ENCODE results near the gene USP24.

Gene USP24

DNA sequence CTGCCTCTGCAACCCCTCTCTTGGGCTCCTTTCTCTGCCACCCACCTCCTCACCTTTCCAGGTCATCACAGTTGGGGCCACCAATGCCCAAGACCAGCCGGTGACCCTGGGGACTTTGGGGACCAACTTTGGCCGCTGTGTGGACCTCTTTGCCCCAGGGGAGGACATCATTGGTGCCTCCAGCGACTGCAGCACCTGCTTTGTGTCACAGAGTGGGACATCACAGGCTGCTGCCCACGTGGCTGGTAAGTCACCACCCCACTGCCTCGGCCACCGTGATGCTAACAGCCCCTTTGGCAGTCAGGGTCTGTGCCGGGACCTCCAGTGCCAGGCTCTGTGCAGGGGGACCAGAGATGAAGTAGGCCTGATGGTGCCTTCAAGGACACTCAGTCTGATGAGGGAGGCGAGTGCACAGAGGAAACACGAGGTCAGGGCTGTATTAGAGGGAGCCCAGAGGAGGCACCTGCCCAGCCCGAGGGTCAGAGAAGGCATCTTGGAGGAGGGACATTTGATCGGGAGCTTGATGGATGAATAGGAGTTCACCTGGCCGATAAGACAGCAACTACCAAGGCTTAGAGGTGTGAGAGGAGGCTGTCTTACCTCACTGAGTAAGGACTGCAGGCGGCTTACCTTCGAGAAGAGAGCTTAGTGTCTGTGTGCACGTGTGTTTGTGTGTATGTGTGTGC is 157.8 kb downstream of the USP24 start:
- no peak for DNase-seq
- in situ Hi-C loops (cut with HindIII; ENCODE audit: low pct_ligation_motif_present, low sequenced_read_pairs), result no loop called here
- TF ChIP-seq, protein P1, sequence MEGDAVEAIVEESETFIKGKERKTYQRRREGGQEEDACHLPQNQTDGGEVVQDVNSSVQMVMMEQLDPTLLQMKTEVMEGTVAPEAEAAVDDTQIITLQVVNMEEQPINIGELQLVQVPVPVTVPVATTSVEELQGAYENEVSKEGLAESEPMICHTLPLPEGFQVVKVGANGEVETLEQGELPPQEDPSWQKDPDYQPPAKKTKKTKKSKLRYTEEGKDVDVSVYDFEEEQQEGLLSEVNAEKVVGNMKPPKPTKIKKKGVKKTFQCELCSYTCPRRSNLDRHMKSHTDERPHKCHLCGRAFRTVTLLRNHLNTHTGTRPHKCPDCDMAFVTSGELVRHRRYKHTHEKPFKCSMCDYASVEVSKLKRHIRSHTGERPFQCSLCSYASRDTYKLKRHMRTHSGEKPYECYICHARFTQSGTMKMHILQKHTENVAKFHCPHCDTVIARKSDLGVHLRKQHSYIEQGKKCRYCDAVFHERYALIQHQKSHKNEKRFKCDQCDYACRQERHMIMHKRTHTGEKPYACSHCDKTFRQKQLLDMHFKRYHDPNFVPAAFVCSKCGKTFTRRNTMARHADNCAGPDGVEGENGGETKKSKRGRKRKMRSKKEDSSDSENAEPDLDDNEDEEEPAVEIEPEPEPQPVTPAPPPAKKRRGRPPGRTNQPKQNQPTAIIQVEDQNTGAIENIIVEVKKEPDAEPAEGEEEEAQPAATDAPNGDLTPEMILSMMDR (IDR thresholded peaks at IDR 0.05; ENCODE audit: low read depth, low read length, missing control alignments), result no peak

DNA sequence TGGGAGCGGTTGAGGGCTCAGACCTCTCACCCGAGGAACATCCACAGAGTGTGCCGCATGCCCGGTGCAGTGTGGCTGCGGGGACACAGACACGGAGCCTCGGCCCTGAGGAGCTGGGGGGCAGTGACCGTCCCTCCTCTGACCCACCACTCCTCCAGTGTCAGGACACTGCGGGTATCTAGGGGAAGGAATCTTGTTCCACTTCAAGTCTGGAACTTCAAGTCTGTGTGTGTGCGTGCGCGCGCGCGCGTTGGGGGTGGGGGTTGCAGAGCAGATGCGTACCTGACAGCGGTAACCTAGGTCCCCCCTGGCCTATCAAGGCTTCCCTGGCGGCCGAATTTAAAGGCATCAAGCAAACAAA is 158.6 kb downstream of the USP24 start:
- no peak overlapping the region for H3K4me3 ChIP-seq (ENCODE audit: low read depth, low read length)
- TF ChIP-seq, protein P1 (IDR thresholded peaks at IDR 0.05; ENCODE audit: low read depth, low read length, missing control alignments), result no peak
- H3K27me3 ChIP-seq (replicated peaks), result no peaks in the 10 kb centered on the region
- no peaks in the 10 kb centered on the region for H3K36me3 ChIP-seq (replicated peaks)
- no peak overlapping the region for H3K27ac ChIP-seq
- no peak for DNase-seq
- in situ Hi-C loops (cut with HindIII; ENCODE audit: low pct_ligation_motif_present, low sequenced_read_pairs), result no loop called here

More for the DNA sequence above, 157.8 kb downstream of the USP24 start:
- Histone ChIP-seq H3K27me3 (replicated peaks) (no peaks in the 10 kb centered on the region), H3K27ac (no peak overlapping the region), H3K36me3 (replicated peaks) (no peaks in the 10 kb centered on the region), H3K4me3 (ENCODE audit: low read depth, low read length) (no peak overlapping the region)

DNA sequence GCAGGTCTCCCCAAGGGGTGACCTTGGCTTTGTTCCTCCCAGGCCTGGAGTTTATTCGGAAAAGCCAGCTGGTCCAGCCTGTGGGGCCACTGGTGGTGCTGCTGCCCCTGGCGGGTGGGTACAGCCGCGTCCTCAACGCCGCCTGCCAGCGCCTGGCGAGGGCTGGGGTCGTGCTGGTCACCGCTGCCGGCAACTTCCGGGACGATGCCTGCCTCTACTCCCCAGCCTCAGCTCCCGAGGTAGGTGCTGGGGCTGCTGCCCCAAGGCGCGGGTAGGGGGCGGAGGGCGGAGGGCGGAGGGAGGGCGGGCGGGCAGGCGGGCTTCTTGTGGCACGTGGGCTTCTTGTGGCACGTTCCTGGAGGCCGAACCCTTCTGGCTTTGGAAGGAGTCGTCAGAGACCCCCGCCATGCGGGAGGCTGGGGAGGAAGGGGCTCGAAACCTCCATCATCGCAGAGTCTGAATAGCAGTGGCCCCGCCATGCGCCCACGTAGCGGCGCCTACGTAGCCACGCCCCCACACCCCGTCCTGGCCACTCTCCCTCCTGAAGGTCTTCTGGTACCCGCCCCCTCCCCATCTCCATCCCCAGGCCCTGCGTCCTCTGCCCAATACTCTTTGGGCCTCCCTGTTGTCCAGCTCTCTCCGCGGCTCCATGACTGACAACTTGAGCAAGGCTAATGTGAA is 159.1 kb downstream of the USP24 start:
- Histone ChIP-seq H3K27me3 (replicated peaks) (no peaks in the 10 kb centered on the region), H3K36me3 (replicated peaks) (no peaks in the 10 kb centered on the region), H3K4me3 (ENCODE audit: low read depth, low read length) (no peak overlapping the region), H3K27ac (no peak overlapping the region)
- DNase-seq, result no peak
- TF ChIP-seq, protein P1 (IDR thresholded peaks at IDR 0.05; ENCODE audit: low read depth, low read length, missing control alignments), result no peak
- in situ Hi-C loops (cut with HindIII; ENCODE audit: low pct_ligation_motif_present, low sequenced_read_pairs), result no loop called here

DNA sequence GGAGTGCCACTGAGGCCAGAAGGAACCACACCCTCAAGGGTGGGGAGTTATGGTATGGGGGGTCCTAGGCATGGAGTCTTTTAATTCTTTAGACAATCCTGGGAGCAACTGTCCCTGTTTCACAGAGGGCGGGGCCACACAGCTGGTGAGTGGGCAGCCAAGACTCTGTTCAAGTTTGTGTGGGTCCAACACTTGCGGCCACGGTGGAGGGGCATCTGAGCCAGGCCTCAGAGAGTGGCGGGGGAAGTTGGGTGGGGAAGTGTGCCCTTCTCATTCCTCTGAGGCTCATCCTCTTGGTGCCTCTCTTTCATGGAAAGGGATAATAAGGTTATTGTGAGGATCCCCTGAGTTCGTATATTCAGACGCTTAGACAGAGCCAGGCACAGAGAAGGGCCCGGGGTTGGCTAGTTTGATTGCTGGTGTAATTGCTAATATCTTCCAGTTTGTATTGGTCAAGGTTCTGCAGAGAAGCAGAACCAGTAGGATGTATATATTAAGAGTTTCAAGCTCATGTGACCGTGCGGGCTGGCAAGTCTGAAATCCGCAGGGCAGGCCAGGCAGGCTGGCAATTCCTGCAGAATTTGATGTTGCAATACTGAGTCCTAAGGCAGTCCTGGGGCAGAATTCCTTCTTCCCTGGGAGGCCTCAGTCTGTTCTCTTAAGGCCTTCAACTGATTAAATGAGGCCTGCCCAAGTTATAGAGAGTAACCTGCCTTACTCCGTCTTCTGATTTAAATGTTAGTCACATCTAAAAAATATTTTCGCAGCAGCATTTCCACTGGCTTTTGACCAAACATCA is 159.9 kb downstream of the USP24 start:
- no peaks in the 10 kb centered on the region for H3K36me3 ChIP-seq (replicated peaks)
- TF ChIP-seq, protein P1 (IDR thresholded peaks at IDR 0.05; ENCODE audit: low read depth, low read length, missing control alignments), result no peak
- no peaks in the 10 kb centered on the region for H3K27me3 ChIP-seq (replicated peaks)
- in situ Hi-C loops (cut with HindIII; ENCODE audit: low pct_ligation_motif_present, low sequenced_read_pairs), result no loop called here
- H3K27ac ChIP-seq, result no peak overlapping the region
- DNase-seq, result no peak
- H3K4me3 ChIP-seq (ENCODE audit: low read depth, low read length), result no peak overlapping the region

DNA sequence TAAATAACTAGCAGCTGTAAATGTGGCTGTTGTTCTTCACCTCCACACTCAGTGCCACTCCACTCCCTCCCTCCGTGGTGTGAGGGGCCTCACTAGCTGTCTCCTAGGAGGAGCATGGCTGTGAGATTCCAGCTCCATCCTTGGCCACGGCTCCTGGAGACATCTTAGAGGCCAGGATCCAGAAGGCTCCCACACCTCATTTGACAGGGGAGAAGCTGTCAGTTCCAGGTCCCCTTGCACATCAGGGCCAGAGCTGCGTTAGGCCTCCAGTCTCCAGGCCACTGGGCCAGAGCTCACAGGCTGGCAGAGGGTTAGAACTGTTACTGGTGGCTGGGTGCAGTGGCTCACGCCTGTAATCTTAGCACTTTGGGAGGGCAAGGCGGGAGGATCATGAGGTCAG is 160.8 kb downstream of the USP24 start:
- DNase-seq, result no peak
- Histone ChIP-seq H3K36me3 (replicated peaks) (no peaks in the 10 kb centered on the region), H3K27me3 (replicated peaks) (no peaks in the 10 kb centered on the region), H3K27ac (no peak overlapping the region), H3K4me3 (ENCODE audit: low read depth, low read length) (no peak overlapping the region)
- in situ Hi-C loops (cut with HindIII; ENCODE audit: low pct_ligation_motif_present, low sequenced_read_pairs), result no loop called here
- TF ChIP-seq, protein P1 (IDR thresholded peaks at IDR 0.05; ENCODE audit: low read depth, low read length, missing control alignments), result no peak

All from brain microvascular endothelial cell (primary cell).